Heart left ventricle (tissue), 13 donors: ENCODE data around the gene METTL18.

ENCODE experiments used
- CTCF ChIP-seq, 12 donors: fragments of 200-600 bp; sonication (generic) in 4 of 12; IDR thresholded peaks; one replicate each; pipeline versions ENCODE4 v1.5.0 to v1.8.0; 2018 to 2022; ENCODE audit warnings: antibody characterized with exemption in 12 of 12, mild to moderate bottlenecking in 5 of 12
- POLR2A ChIP-seq, 2 donors: fragments of 450-650 bp; IDR thresholded peaks; one replicate each; pipeline ENCODE4 v1.6.1; 2017; ENCODE audit warnings: antibody characterized with exemption in 2 of 2, mild to moderate bottlenecking in 2 of 2, moderate library complexity in 2 of 2
- donor health status: ischemic (EF 13 %, LVEDD 7.1; RV severe dilation, severe dysfunction).
- donor health status: DM: no; HTN: yes; CAD: no.
- donor health status: DM: no; HTN: no; CAD: no.
- donor health status: ischemic (EF 25% LVEDD 6.9; RV normal size, moderate dysfunction).
- donor health status: ischemic (EF 25% LVEDD 5.7; RV mildly dilated, moderate dysfunction).
- donor health status: ischemic (EF 35%, LVEDD 5.7; RV mildly dilated, moderate dysfunction).
- donor health status: nonischemic (EF 11% LVEDD 7.7; RV severe dilation, severe dysfunction).
- donor health status: DM: yes; HTN: yes; CAD: no.
- donor health status: PGD.
- donor health status: ischemic (EF 29% LVEDD 5.4; RV normal size, mild dysfunction).
- donor health status: nonischemic (EF 23%, LVEDD 6.1; RV moderate dilation, normal function).

GRCh38 chr1:169812131-169812530 is 17.4 kb upstream of the METTL18 start:
- TF ChIP-seq CTCF (IDR thresholded peaks at IDR 0.05) = no peak
- no peak for TF ChIP-seq POLR2A (IDR thresholded peaks at IDR 0.05)
